ENCODE measurements around the gene PTOV1. TPM values are rescaled to one million over a fixed set of nuclear protein-coding genes. Genes with fewer than 3 reads are reported as not detected.

The PTOV1 gene
- total and polyA plus RNA-seq, 2 of the 13 experiments (the other 11 are each of a cell fraction or from before 2014, with no cell fraction given): 63.5 to 68.5 TPM

GRCh38 chr19:49817964-49818648, 32.9 kb upstream of the PTOV1 start, which contains the start of gene MED25 (continued):
- TF ChIP-seq ZNF609 (CRISPR knock-in tag; IDR thresholded peaks at IDR 0.05; ENCODE audit: borderline replicate concordance): no peak
- no peak for TF ChIP-seq FOXA3 (CRISPR knock-in tag; IDR thresholded peaks at IDR 0.05)
- no peak for TF ChIP-seq TBP (CRISPR knock-in tag; IDR thresholded peaks at IDR 0.05)
- TF ChIP-seq UBTF (CRISPR knock-in tag; IDR thresholded peaks at IDR 0.05): peak; percentile 48
- no peak for TF ChIP-seq ZNF800 (CRISPR knock-in tag; IDR thresholded peaks at IDR 0.05)
- no peak for TF ChIP-seq ZNF660 (CRISPR knock-in tag; IDR thresholded peaks at IDR 0.05; ENCODE audit: borderline replicate concordance, low read depth)
- TF ChIP-seq MTF1 (CRISPR knock-in tag; IDR thresholded peaks at IDR 0.05): no peak
- no peak for TF ChIP-seq SNAPC5 (CRISPR knock-in tag; IDR thresholded peaks at IDR 0.05; ENCODE audit: borderline replicate concordance)
- TF ChIP-seq TRAFD1 (CRISPR knock-in tag; IDR thresholded peaks at IDR 0.05; ENCODE audit: borderline replicate concordance): no peak
- TF ChIP-seq ZNF605 (CRISPR knock-in tag; IDR thresholded peaks at IDR 0.05): peak; percentile 66
- TF ChIP-seq ZBTB49 (CRISPR knock-in tag; IDR thresholded peaks at IDR 0.05; ENCODE audit: borderline replicate concordance): no peak
- TF ChIP-seq SNRNP70 (IDR thresholded peaks at IDR 0.05; ENCODE audit: low read depth, low read length): no peak
- no peak for TF ChIP-seq NCOR1 (IDR thresholded peaks at IDR 0.05; ENCODE audit: borderline replicate concordance, low read length)
- TF ChIP-seq KDM3A (CRISPR knock-in tag; IDR thresholded peaks at IDR 0.05; ENCODE audit: low read depth): peak; percentile 73; the same call in 1 of the 2 replicates
- TF ChIP-seq DNMT3B (CRISPR knock-in tag; conservative IDR thresholded peaks at IDR 0.05): no peak

Data from HepG2 (cell line).